Smooth muscle cell (in vitro differentiated cells): ENCODE data around the gene CGB8. TPM values are rescaled to one million over a fixed set of nuclear protein-coding genes. Genes with fewer than 3 reads are reported as not detected.
"Not testable (repeated sequence)": the region's sequence is repeated elsewhere in the genome, so short reads cannot be mapped to it uniquely, and the experiment has no call there.

Source experiments
- DNase-seq: peaks from one replicate; lab custom pipeline; 2025; ENCODE audit not compliant: unreplicated experiment; lab: John Stamatoyannopoulos, UW
- H2AFZ ChIP-seq: fragments of 200-600 bp; sonication (generic); 2 replicates; pipeline ENCODE4 v1.6.0; 2016; ENCODE audit warnings: antibody characterized with exemption, low read depth, mild to moderate bottlenecking
- H3F3A ChIP-seq: fragments of 200-600 bp; sonication (generic); 2 replicates; pipeline ENCODE4 v1.6.0; 2017; ENCODE audit warnings: antibody characterized with exemption, low read depth
- H3K27ac ChIP-seq: fragments of 200-600 bp; sonication (generic); 2 replicates; pipeline ENCODE4 v1.5.1; 2016; ENCODE audit warnings: low read depth, mild to moderate bottlenecking
- H3K27me3 ChIP-seq: fragments of 200-600 bp; sonication (generic); 2 replicates; pipeline ENCODE4 v1.6.1; 2016; ENCODE audit warnings: low read depth, mild to moderate bottlenecking
- H3K36me3 ChIP-seq: fragments of 200-600 bp; sonication (generic); 2 replicates; pipeline ENCODE4 v1.5.1; 2016; ENCODE audit warnings: low read depth
- H3K4me1 ChIP-seq: fragments of 200-600 bp; sonication (generic); 2 replicates; pipeline ENCODE4 v1.5.1; 2016; ENCODE audit warnings: low read depth
- H3K4me2 ChIP-seq: fragments of 200-600 bp; sonication (generic); 2 replicates; pipeline ENCODE4 v1.6.0; 2016; ENCODE audit warnings: mild to moderate bottlenecking
- H3K4me3 ChIP-seq: fragments of 200-600 bp; sonication (generic); 2 replicates; pipeline ENCODE4 v1.5.1; 2016; ENCODE audit warnings: mild to moderate bottlenecking
- H3K79me2 ChIP-seq: fragments of 200-600 bp; sonication (generic); 2 replicates; pipeline ENCODE4 v1.6.0; 2016; ENCODE audit warnings: low read depth, mild to moderate bottlenecking
- H3K9ac ChIP-seq: fragments of 200-600 bp; sonication (generic); 2 replicates; pipeline ENCODE4 v1.6.0; 2016; ENCODE audit warnings: low read depth
- H3K9me3 ChIP-seq: fragments of 200-600 bp; sonication (generic); replicated peaks from 2 replicates; pipeline ENCODE4 v1.5.1; 2016; ENCODE audit warnings: low read depth
- H4K20me1 ChIP-seq: fragments of 200-600 bp; sonication (generic); 2 replicates; pipeline ENCODE4 v1.6.0; 2016; ENCODE audit warnings: low read depth
- CTCF ChIP-seq: fragments of 200-600 bp; sonication (generic); IDR thresholded peaks from 2 replicates; pipeline ENCODE4 v1.5.1; 2017; ENCODE audit warnings: borderline replicate concordance, mild to moderate bottlenecking, antibody characterized with exemption; ENCODE audit not compliant: insufficient read depth, poor library complexity, severe bottlenecking
- WGBS: methylation state at CpG from one replicate; pipeline ENCODE4 v1.1.7; 2016; ENCODE audit warnings: low lambda C conversion rate; 5-methylcytosine and 5-hydroxymethylcytosine counted together
- polyA plus RNA-seq: library from polyadenylated mRNA; unstranded; fragments of >200 nt; fragmentation: Nextera tagmentation; extraction: Ambion mirVana; gene quantifications from 2 replicates; pipeline ENCODE4 v1.2.1, GENCODE V29; 2016
- total RNA-seq: library from RNA; depleted of rRNA; stranded (reverse); fragments of >200 nt; gene quantifications from 2 replicates; pipeline ENCODE4 v1.2.3, GENCODE V29; 2014

CGB8 gene
- total and polyA plus RNA-seq, 2 experiments from 2014 or later = 1.0 TPM; not detected in 1

GRCh38 chr19:49057636-49058234, 8.8 kb upstream of the CGB8 start, which contains the start of gene CGB7:
Gene CGB7, minus strand, starts transcription at chr19:49057749. Its CDS starts 2,374 bp downstream, at chr19:49055375.
- no peak within 1 kb of the TSS for H3K9ac ChIP-seq
- H3K4me1 ChIP-seq = peaks cover 3% of the 10 kb centered on the region
- H3K4me2 ChIP-seq = peak within 1 kb of the TSS; percentile 91
- no peaks in the 10 kb centered on the region for H3K79me2 ChIP-seq
- no peak for TF ChIP-seq CTCF
- 16% methylated on average over 38 of the region's 38 CpGs for WGBS
- H3K27ac ChIP-seq = no peak within 1 kb of the TSS
- no peaks in the 10 kb centered on the region for H3F3A ChIP-seq
- H4K20me1 ChIP-seq = peaks cover 15% of the 10 kb centered on the region
- peak; percentile 19 for DNase-seq
- no peaks in the 10 kb centered on the region for H3K36me3 ChIP-seq
- H3K27me3 ChIP-seq = no peaks in the 10 kb centered on the region
- no peaks in the 10 kb centered on the region for H3K9me3 ChIP-seq
- H2AFZ ChIP-seq = peak within 1 kb of the TSS; percentile 58
- H3K4me3 ChIP-seq = peak within 1 kb of the TSS; percentile 53

GRCh38 chr19:49056902-49057596, 8.1 kb upstream of the CGB8 start:
- H3K27me3 ChIP-seq, H3K27ac ChIP-seq, H3K9ac ChIP-seq, H3K36me3 ChIP-seq, H3F3A ChIP-seq, H3K9me3 ChIP-seq, H3K4me1 ChIP-seq, DNase-seq, H3K79me2 ChIP-seq: not testable (repeated sequence)
- 39% methylated on average over 19 of the region's 34 CpGs for WGBS
- Histone ChIP-seq H4K20me1 (peaks cover 15% of the 10 kb centered on the region), H2AFZ (peak overlapping the region; percentile 58), H3K4me3 (peak overlapping the region; percentile 53), H3K4me2 (peak overlapping the region; percentile 91)

- H4K20me1 ChIP-seq = peaks cover 15% of the 10 kb centered on the region
- peak overlapping the region; percentile 28 for H2AFZ ChIP-seq
- peaks cover 3% of the 10 kb centered on the region for H3K4me1 ChIP-seq
- peak; percentile 25 for DNase-seq
- no peaks in the 10 kb centered on the region for H3K36me3 ChIP-seq
- H3K27me3 ChIP-seq = no peaks in the 10 kb centered on the region
- WGBS = 2% methylated on average over 60 of the region's 63 CpGs
- H3K9ac ChIP-seq = peak overlapping the region; percentile 1
- no peaks in the 10 kb centered on the region for H3F3A ChIP-seq
- peak overlapping the region; percentile 91 for H3K4me2 ChIP-seq
- TF ChIP-seq CTCF = peak; percentile 31
- no peaks in the 10 kb centered on the region for H3K9me3 ChIP-seq
- H3K79me2 ChIP-seq = no peaks in the 10 kb centered on the region
- H3K4me3 ChIP-seq = peak overlapping the region; percentile 53
- H3K27ac ChIP-seq = no peak overlapping the region
Measured at GRCh38 chr19:49056101-49056901, 7.4 kb upstream of the CGB8 start.

- H3K9me3 ChIP-seq, H3K4me2 ChIP-seq, DNase-seq, H3K9ac ChIP-seq, H3K4me1 ChIP-seq, H3K79me2 ChIP-seq, H3K36me3 ChIP-seq, H3K4me3 ChIP-seq, H3F3A ChIP-seq, H2AFZ ChIP-seq, H3K27me3 ChIP-seq, H4K20me1 ChIP-seq: not testable (repeated sequence)
- WGBS = 46% methylated on average over 23 of the region's 24 CpGs
- H3K27ac ChIP-seq = peak overlapping the region; percentile 53
Measured at GRCh38 chr19:49050376-49051033, 1.6 kb upstream of the CGB8 start.

- H4K20me1 ChIP-seq, H3K9ac ChIP-seq, H2AFZ ChIP-seq, H3K4me2 ChIP-seq, H3K27me3 ChIP-seq, H3K4me1 ChIP-seq, H3K4me3 ChIP-seq, H3F3A ChIP-seq, H3K79me2 ChIP-seq, DNase-seq, H3K36me3 ChIP-seq, H3K9me3 ChIP-seq: not testable (repeated sequence)
- peak overlapping the region; percentile 53 for H3K27ac ChIP-seq
- WGBS = 87% methylated on average over 3 of the region's 4 CpGs
Measured at GRCh38 chr19:49049834-49050233, 923 bp upstream of the CGB8 start.

- not testable (repeated sequence) for H3K9me3 ChIP-seq, DNase-seq, H3F3A ChIP-seq, H3K9ac ChIP-seq, H2AFZ ChIP-seq, H3K27ac ChIP-seq, H3K27me3 ChIP-seq, H3K79me2 ChIP-seq, H3K4me2 ChIP-seq, H3K4me3 ChIP-seq, H3K4me1 ChIP-seq, H4K20me1 ChIP-seq, H3K36me3 ChIP-seq
- WGBS = 83% methylated on average over 15 of the region's 15 CpGs
Measured at GRCh38 chr19:49043548-49043947, 5.4 kb downstream of the CGB8 start, which contains the start of gene CGB5. Gene CGB5, plus strand, starts transcription at chr19:49043848. Its CDS starts 362 bp downstream, at chr19:49044210.
